NCI-H2196 treated with DMSO at 0.1 percent for 48 hours (cell line): ENCODE measurements around the gene GOLGA1.

ENCODE experiments used
- DNase-seq: peaks from one replicate; lab custom pipeline; 2025; ENCODE audit not compliant: unreplicated experiment; lab: John Stamatoyannopoulos, UW

GOLGA1 gene

GRCh38 chr9:124885551-124885950, 55.3 kb downstream of the GOLGA1 start:
- DNase-seq, result no peak

GRCh38 chr9:124884376-124884775, 56.5 kb downstream of the GOLGA1 start:
- DNase-seq, result no peak

- DNase-seq, result no peak
Measured at GRCh38 chr9:124882231-124882630, 58.7 kb downstream of the GOLGA1 start.

DNA sequence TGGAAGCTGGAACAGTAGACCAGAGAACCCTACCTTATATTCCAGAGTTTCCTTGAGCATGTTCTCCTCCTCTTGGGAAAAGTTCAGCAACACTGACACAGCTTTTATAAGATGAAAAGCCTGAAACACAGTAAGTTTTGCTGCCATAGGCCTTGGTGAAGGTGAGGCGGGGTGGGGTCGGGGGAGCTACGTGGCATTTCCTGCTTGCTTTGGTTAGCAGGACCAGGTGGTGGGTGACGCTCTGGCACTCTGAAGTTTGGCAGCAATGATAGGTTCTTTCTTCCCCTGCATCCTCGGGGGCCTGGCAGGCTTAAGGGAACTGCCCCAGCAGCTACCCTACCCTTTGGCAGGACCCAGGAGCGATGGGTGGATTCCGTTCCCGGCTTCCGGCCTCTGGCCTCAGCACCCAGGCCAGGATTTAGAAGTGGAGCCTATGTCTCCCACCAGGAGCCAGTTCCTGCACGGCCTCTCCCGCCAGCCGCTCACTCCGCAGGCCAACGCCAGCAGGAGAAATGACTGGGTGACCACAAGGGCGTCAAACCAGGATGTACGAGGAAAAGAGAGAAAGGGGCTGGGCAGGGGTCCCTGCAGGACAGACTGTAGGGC, 59.6 kb downstream of the GOLGA1 start:
- DNase-seq, result no peak

DNA sequence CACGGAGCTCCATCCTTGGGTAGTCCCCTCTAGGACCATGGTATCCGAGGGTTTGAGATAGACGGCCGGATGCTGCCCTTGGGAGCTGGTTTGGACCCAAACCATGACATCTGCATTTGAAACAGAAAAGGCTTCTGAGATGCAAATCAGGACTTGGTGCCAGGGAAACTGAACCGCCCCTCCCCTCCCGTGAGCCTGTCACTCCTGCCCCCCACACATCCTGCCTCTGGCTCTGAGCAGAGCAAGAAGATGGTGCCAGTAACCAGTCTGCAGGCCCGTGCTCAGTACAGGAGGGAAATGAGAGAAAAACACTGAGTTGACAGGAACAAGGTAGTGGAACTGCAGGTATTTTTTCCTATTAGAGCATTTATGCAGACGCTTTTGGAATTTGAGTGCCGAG, 60.4 kb downstream of the GOLGA1 start:
- DNase-seq, result no peak

DNA sequence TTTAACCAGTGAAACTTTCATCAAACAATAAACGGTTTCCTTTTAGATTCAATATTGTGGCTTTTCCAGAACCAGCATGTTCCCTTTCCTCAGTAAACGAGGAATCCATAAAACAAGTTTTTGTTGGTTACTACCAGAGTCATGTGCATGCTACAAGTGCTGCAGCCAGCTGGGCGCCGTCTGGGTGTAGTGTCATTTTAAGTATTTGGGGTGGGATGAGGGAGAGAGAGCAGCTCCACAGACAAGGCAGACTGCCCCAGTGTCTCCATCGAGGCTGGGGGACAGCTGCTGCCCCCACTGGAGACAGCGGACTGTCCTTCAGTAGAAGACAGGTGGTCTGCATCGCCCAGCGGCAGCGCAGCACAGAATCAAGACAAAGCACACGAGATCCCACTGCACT, 61.7 kb downstream of the GOLGA1 start:
- DNase-seq, result no peak

- no peak for DNase-seq
Measured at GRCh38 chr9:124878518-124878917, 62.4 kb downstream of the GOLGA1 start.

GRCh38 chr9:124878021-124878420, 62.9 kb downstream of the GOLGA1 start:
- DNase-seq, result no peak

DNA sequence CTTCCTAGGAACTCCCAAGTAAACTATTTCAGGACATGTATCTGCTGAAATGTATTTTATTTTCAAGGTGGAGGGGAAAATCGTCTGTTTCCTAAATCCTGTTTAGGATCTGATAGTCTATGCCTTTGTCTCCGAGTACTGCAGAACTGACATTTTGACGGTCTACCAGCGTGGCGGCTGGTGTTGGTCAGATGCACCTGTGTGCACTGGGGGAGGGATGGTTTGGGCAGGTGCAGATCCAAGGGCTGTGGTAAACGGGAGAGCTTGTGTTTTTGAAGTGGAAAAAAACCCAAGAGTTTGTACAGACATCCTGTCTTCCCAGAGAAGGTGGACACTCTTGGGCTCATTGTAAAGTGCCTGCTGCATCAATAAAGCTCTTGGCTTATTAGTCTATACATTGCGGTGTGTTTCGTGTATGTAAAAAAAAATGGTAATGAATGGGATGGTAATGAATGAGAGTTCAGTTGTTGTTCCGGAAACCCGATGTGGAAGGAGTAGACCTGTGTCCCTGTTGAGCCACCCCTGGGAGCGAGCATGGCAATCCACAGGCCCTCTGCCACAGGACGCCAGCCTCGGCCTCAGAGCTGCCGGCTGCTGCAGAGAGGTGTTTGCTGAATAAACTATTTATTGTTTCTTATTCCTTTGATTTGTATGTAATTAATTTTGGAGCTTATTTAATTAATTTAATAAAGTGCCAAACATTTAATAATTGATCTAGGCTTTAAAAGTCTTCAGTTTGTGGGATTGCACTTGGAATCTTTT, 63.7 kb downstream of the GOLGA1 start:
- DNase-seq, result no peak

DNA sequence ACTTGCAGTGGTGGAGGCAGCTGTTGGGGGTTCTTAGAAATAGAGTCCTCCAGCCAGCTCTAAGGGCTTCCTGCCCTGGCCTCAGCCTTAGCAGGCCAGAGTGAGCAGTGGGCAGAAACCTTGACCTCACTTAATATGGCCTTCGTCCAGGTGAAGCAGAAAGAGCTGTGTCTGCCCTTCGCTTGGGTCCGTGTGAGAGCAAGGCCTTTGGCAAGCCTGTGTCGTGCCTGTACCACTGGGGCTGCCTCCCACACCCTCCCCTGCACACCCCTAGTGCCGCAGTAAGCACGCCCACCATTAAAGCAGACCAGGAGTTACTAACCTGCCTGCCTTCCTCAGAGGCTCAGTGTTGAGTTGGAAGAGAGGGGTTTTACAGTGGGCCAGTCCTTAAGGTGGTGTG, 65.4 kb downstream of the GOLGA1 start:
- no peak for DNase-seq

GRCh38 chr9:124873664-124874063, 67.2 kb downstream of the GOLGA1 start:
- no peak for DNase-seq

DNA sequence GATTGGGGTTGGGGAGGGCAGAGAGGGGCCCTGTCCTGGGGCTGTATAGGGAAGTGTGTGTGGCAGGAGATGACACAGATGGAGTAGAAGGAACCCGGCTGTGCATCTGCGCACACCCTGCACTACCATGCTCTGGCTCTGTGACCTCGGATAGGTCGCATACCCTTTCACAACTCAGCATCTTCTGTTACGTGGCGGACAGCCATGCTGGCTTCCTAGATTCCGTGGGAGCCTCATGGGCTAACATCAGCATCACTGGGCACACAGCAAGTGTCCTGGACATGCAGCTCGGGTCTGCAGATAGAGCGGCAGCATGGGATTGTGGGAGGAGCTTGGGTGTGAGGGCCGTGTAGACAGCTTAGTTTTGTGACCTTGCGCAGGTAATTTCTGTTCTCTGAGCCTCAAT, 69.7 kb downstream of the GOLGA1 start:
- no peak for DNase-seq

GRCh38 chr9:124870723-124871122, 70.2 kb downstream of the GOLGA1 start:
- no peak for DNase-seq

- DNase-seq, result no peak
Measured at GRCh38 chr9:124869986-124870560, 70.8 kb downstream of the GOLGA1 start.

DNA sequence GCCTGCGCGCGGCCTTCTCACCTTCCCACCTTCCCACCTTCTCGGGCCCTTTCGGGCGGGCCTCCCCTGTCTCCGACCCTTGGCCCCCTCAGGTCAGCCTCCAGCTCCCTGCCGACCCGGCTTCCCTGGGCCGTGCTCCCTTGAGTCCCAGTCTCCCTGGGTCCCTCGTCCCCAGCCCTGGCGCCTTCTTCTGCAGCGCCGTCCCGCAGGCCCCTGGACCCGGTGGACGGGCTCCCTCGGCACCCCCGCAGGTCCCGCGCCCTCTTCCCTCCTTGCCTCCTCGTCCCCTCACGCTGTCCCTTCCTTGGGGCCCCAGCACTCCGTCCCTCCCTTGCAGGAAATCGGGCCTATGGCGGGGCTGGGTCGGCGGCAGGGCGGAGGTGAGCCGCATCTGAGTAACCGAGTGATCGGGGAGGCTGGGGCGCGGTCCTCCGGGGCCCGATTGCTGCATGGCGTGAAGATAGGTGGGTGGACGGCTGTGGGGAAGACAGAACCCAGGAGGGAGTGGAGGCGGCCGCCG, 71.4 kb downstream of the GOLGA1 start:
- no peak for DNase-seq

DNA sequence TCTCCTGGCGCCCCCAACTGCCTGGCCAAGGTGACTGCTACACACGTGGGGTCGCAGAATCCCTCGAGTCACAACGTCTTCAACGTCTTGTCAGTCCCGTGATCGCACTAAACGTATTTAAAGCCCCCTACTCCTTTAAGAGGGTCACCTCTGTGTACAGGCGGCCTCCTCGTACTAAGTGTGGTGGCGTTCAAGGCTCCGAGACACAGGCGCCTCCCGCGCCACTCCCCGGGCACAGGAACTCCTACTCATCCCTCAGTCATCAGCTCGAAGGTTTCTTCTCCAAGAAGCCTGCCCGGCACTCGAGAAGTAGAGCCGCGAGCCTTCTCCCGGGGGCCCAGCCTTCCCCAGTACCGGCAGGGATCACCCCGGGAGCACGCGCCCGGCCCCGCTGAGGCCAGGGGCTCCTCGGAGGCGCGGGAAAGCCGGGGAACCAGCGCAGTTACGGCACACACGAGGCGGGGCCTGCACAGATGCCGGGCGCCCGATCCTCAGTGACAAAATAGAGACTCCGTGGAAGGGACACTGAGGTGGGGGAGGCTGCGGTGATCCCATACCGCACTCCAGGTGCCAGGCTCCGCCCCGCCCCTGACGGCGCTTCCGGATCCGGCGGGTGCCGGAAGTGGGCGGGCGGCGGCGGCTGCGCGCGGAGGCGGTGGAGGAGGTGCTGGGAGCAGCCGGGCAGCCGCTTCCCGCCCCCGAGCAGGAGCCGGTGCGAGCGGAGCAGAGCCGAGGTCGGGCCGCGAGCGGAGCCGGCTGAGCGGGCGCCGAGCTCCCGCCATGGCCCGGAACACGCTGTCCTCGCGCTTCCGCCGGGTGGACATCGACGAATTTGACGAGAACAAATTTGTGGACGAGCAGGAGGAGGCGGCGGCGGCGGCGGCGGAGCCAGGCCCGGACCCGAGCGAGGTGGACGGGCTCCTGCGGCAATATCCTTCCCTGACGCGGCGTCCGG, 72.1 kb downstream of the GOLGA1 start:
- peak; percentile 69 for DNase-seq

- no peak for DNase-seq
Measured at GRCh38 chr9:124863371-124863871, 77.5 kb downstream of the GOLGA1 start.

- peak; percentile 87 for DNase-seq
Measured at GRCh38 chr9:124861342-124862229, 79.3 kb downstream of the GOLGA1 start, which contains the start of the genes ARPC5L and RPL35. ARPC5L (plus strand) TSS chr9:124862130; CDS start chr9:124869291, 7,161 bp downstream. RPL35 (minus strand) TSS chr9:124861957; CDS start chr9:124861912, 45 bp downstream.

- DNase-seq, result no peak
Measured at GRCh38 chr9:124860582-124861341, 80.1 kb downstream of the GOLGA1 start.
